ENCODE data around the gene CCNQ.

The CCNQ gene

DNA sequence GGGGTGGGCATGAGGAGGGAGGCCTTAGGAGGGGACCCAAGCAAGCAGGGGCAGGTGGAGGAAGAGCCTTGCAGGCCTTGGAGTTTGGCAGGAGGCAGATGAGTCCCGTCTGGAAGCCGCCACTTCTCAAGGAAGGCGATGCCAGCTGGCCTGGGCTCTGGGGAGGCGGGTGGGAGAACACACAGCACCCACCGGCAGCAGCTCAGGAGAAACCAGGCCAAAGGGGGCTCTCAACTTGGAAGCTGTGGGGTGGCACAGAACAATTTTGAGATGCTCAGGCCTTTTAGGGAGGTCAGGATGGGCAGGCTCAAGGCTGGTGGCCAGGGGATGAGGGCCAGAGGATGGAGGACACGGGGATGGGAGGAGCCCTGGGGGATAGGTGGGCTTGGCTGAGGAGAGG lies 36.4 kb upstream of the CCNQ start:
- TF ChIP-seq, protein P1, sequence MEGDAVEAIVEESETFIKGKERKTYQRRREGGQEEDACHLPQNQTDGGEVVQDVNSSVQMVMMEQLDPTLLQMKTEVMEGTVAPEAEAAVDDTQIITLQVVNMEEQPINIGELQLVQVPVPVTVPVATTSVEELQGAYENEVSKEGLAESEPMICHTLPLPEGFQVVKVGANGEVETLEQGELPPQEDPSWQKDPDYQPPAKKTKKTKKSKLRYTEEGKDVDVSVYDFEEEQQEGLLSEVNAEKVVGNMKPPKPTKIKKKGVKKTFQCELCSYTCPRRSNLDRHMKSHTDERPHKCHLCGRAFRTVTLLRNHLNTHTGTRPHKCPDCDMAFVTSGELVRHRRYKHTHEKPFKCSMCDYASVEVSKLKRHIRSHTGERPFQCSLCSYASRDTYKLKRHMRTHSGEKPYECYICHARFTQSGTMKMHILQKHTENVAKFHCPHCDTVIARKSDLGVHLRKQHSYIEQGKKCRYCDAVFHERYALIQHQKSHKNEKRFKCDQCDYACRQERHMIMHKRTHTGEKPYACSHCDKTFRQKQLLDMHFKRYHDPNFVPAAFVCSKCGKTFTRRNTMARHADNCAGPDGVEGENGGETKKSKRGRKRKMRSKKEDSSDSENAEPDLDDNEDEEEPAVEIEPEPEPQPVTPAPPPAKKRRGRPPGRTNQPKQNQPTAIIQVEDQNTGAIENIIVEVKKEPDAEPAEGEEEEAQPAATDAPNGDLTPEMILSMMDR (IDR thresholded peaks at IDR 0.05), result no peak
- no peak for TF ChIP-seq ZFX (IDR thresholded peaks at IDR 0.05; ENCODE audit: borderline replicate concordance)
- no peak overlapping the region for H3K27ac ChIP-seq

DNA sequence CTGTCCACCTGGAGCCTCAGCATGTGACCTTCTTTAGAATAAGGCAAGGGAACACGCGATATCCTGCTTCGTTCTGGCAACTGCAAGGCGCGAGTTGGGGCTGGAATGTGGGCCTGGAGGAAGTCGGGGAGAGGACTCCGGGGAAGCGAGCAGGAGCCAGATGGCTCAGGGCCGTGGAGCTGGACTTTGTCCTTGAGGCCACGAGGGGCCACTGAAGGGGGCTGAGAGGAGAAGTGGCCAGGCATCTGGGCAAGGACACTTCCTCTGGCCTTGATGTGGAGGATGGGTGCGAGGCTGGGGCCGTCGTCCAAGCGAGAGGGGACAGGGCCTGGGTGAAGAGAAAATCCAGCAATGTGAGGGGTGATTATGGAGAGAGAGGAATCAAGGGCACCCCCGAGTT lies 35.9 kb upstream of the CCNQ start:
- no peak overlapping the region for H3K27ac ChIP-seq

DNA sequence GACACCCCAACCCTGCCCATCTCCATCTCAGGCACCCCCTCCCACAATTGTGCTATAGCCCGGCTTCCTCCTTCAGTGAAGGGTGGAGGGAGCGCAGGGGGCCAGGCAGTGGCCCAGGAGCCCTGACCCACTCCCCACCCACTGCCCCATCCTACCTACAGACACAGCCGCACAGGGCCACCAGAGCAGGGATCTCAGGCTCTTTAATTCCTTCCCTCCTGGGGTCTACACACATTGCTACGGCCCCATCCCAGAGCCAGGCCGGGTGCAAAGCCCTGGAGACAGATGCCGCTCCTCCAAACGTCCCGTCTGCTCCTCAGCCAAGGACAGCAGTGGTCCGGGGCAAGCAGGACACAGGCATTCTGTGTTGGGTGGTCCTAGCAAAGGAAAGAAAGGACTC lies 35.3 kb upstream of the CCNQ start:
- no peak for TF ChIP-seq ZFX (IDR thresholded peaks at IDR 0.05; ENCODE audit: borderline replicate concordance)
- TF ChIP-seq, protein P1 (IDR thresholded peaks at IDR 0.05), result no peak
- H3K27ac ChIP-seq, result no peak overlapping the region

More for the DNA sequence above, 35.9 kb upstream of the CCNQ start:
- TF ChIP-seq, protein P1 (IDR thresholded peaks at IDR 0.05), result no peak
- no peak for TF ChIP-seq ZFX (IDR thresholded peaks at IDR 0.05; ENCODE audit: borderline replicate concordance)

DNA sequence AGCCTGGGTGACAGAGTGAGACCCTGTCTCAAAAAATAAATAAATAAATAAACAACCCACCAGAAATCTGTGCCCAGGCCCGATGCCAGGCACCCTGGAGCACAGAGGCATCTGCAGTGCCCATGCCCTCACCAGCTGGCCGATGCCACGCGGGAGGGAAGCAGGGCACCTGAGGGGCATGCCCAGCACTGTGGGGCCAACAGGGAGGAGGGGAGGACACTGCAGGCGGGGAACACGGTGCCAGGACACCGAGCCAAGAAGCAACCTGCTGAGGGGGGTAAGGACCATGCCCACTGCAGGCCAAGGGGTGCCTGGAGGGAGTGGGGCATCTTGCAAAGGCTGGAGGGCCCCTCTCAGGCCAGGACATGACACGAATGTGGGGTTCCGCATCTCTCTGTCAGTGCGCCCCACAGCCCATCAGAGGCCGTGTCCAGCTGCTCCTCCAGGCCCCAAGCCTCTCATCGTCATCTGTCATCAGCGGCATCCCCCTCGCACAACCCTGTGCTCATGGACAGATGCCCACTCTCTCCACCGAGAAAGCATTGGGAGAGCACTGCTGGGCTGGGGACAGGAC lies 34.8 kb upstream of the CCNQ start:
- H3K27ac ChIP-seq, result no peak overlapping the region
- TF ChIP-seq ZFX (IDR thresholded peaks at IDR 0.05; ENCODE audit: borderline replicate concordance), result no peak
- TF ChIP-seq, protein P1 (IDR thresholded peaks at IDR 0.05), result no peak

DNA sequence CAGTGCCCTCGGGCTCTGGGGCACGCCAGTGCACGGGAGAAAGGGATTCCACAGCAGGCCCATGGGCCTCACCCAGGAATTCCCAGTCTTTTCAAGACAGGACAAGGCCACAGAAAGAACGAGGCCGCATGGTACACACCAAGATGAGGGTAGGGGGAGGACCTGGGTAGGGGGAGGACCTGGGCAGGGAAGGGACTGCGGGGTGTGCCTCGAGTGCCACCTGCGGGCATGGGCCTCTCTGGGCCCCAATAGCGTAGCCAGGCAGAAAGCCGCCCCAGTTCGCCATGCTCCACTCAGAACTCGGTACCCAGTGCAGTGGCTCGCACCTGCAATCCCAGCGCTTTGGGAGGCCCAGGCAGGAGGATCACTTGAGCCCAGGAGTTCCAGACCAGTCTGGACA lies 34.1 kb upstream of the CCNQ start:
- no peak overlapping the region for H3K27ac ChIP-seq
- TF ChIP-seq, protein P1 (IDR thresholded peaks at IDR 0.05), result no peak
- no peak for TF ChIP-seq ZFX (IDR thresholded peaks at IDR 0.05; ENCODE audit: borderline replicate concordance)

DNA sequence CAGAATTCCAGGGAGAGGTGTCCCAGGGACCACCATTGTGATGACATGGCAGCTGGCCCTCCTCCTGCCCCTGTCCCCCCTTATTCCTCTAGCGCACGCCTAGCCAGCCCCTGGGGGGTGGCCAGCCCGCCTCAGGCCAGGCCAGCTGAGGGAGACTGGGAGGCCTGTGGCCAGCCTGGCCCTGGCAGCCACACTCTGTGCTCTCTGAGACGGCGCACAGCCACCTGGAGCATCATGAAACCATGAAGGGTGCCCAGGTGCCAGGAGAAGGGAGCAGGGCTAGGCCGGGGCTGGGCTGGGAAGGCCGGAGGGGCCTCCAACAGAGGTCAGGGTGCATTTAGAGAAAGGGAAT lies 33.6 kb upstream of the CCNQ start:
- TF ChIP-seq, protein P1 (IDR thresholded peaks at IDR 0.05), result no peak
- TF ChIP-seq ZFX (IDR thresholded peaks at IDR 0.05; ENCODE audit: borderline replicate concordance), result no peak
- no peak overlapping the region for H3K27ac ChIP-seq

DNA sequence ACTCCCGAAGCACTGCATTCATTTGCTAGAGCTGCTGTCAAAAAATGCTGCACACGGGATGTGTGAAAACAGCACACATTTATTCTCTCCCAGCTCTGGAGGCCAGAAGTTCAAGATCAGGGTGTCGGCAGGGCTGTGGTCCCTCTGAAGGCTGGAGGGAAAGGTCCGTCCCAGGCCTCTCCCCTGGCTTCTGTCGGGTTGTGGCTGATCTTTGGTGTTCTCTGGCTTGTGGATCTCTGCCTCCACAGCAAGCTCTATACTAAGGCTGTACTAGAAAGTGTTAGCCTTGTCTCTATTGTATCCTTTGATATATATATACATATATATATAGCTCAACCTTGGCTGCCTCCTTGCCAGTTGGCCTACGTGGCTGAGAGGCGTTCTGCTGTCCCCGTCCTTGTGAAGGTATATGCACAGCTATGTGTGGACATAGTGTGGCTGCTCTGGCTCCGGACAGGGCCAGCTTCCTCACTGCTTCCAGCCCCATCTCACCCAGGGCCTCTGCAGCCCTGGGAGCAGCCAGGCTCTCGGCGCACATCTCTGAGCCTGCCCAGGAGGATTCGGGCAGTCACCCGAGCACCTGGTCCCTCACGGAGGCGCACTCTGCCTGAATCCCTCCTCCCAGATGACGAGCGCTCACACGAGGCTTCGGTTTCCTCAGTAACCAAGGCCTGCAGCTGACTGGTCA lies 33.1 kb upstream of the CCNQ start:
- no peak overlapping the region for H3K27ac ChIP-seq
- TF ChIP-seq ZFX (IDR thresholded peaks at IDR 0.05; ENCODE audit: borderline replicate concordance), result no peak
- TF ChIP-seq, protein P1 (IDR thresholded peaks at IDR 0.05), result no peak
